ENCODE results near the gene FIBP. TPM values are rescaled to one million over a fixed set of nuclear protein-coding genes. Genes with fewer than 3 reads are reported as not detected.

FIBP gene
- total RNA-seq, 1 experiment from 2014 or later: 93.1 TPM

DNA sequence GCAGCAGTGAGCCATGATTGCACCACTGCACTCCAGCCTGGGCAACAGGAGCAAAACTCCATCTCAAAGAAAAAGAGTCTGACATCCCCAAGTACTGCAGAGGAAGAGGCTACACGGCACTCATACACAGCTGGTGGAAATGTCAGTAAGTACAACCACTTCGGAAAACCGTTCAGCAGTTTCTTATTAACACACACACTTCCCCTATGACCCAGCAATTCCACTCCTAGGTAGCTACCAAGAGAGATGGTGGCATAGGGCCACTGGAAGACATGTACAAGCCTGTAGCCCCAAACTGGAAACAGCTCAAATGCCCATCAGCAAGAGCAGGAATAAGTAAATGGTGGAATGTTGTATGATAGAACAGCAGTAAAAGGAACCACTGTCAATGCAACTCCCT lies 34.3 kb upstream of the FIBP start:
- ChIA-PET CTCF (interaction anchor here (0.9 to 1.4 kb wide), 2 partner anchors 34 to 38 kb away, joined by 3 to 7 read pairs; partner anchors contain the start of gene FIBP), POLR2A (interaction anchor here (1.0 kb wide), 1 partner anchor 32 kb away, joined by 4 read pairs; the partner anchor contains the start of gene CCDC85B)
- peaks cover 12% of the 10 kb centered on the region for H3K36me3 Mint-ChIP-seq
- no peak for DNase-seq (ENCODE audit: low spot score)
- no peaks in the 10 kb centered on the region for H3K27me3 Mint-ChIP-seq (ENCODE audit: low read depth)
- TF ChIP-seq ZNF396 (CRISPR knock-in tag; IDR thresholded peaks at IDR 0.05; ENCODE audit: borderline replicate concordance) (no peak), ELF4 (CRISPR knock-in tag; IDR thresholded peaks at IDR 0.05; ENCODE audit: low read depth) (no peak), MYBL2 (CRISPR knock-in tag; IDR thresholded peaks at IDR 0.05) (no peak), TP53 (CRISPR knock-in tag; IDR thresholded peaks at IDR 0.05) (no peak)
- TF ChIP-seq, protein P1, sequence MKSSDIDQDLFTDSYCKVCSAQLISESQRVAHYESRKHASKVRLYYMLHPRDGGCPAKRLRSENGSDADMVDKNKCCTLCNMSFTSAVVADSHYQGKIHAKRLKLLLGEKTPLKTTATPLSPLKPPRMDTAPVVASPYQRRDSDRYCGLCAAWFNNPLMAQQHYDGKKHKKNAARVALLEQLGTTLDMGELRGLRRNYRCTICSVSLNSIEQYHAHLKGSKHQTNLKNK (CRISPR knock-in tag; IDR thresholded peaks at IDR 0.05): no peak
- TF ChIP-seq, protein P2, sequence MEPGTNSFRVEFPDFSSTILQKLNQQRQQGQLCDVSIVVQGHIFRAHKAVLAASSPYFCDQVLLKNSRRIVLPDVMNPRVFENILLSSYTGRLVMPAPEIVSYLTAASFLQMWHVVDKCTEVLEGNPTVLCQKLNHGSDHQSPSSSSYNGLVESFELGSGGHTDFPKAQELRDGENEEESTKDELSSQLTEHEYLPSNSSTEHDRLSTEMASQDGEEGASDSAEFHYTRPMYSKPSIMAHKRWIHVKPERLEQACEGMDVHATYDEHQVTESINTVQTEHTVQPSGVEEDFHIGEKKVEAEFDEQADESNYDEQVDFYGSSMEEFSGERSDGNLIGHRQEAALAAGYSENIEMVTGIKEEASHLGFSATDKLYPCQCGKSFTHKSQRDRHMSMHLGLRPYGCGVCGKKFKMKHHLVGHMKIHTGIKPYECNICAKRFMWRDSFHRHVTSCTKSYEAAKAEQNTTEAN (CRISPR knock-in tag; IDR thresholded peaks at IDR 0.05): no peak
- TF ChIP-seq, protein P3, sequence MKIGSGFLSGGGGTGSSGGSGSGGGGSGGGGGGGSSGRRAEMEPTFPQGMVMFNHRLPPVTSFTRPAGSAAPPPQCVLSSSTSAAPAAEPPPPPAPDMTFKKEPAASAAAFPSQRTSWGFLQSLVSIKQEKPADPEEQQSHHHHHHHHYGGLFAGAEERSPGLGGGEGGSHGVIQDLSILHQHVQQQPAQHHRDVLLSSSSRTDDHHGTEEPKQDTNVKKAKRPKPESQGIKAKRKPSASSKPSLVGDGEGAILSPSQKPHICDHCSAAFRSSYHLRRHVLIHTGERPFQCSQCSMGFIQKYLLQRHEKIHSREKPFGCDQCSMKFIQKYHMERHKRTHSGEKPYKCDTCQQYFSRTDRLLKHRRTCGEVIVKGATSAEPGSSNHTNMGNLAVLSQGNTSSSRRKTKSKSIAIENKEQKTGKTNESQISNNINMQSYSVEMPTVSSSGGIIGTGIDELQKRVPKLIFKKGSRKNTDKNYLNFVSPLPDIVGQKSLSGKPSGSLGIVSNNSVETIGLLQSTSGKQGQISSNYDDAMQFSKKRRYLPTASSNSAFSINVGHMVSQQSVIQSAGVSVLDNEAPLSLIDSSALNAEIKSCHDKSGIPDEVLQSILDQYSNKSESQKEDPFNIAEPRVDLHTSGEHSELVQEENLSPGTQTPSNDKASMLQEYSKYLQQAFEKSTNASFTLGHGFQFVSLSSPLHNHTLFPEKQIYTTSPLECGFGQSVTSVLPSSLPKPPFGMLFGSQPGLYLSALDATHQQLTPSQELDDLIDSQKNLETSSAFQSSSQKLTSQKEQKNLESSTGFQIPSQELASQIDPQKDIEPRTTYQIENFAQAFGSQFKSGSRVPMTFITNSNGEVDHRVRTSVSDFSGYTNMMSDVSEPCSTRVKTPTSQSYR (CRISPR knock-in tag; IDR thresholded peaks at IDR 0.05): no peak
- no peaks in the 10 kb centered on the region for H3K9me3 Mint-ChIP-seq
- H3K4me3 Mint-ChIP-seq: no peak overlapping the region
- no peak overlapping the region; the same call in 1 of the 2 replicates for H3K27ac Mint-ChIP-seq
- peaks cover 4% of the 10 kb centered on the region; the same call in 1 of the 2 replicates for H3K4me1 Mint-ChIP-seq
- ATAC-seq: no peak

DNA sequence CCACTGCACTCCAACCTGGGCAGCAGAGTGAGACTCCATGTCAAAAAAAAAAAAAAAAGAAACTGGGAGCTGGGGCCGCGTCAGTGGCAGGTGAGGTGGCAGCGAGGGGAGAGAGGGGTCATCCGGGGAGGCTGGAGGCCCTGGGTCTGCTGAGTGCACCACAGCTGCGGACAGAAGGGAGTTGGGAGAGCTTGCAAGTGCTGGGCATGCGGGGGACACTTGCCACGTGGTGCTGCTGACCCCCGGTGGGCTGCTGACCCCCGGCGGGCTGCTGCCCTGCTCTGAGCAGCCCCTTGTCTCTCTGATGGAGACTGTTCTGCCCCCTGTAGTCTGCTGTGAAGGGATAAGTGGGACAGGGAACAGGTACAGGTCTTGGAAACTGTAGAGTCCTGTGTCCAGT lies 33.6 kb upstream of the FIBP start:
- H3K4me3 Mint-ChIP-seq: no peak overlapping the region
- peaks cover 12% of the 10 kb centered on the region for H3K36me3 Mint-ChIP-seq
- no peak for DNase-seq (ENCODE audit: low spot score)
- ChIA-PET CTCF (interaction anchor here (1.0 to 1.5 kb wide), 2 partner anchors 10 to 33 kb away, joined by 3 to 6 read pairs; partner anchors contain the start of gene FIBP), POLR2A (interaction anchor here (0.6 kb wide), 1 partner anchor 23 kb away, joined by 3 read pairs; no protein-coding TSS in a partner anchor)
- no peak for TF ChIP-seq CREM (CRISPR knock-in tag; IDR thresholded peaks at IDR 0.05)
- no peak overlapping the region; the same call in 1 of the 2 replicates for H3K27ac Mint-ChIP-seq
- ATAC-seq: no peak
- H3K9me3 Mint-ChIP-seq: no peaks in the 10 kb centered on the region
- peaks cover 7% of the 10 kb centered on the region; the same call in 1 of the 2 replicates for H3K4me1 Mint-ChIP-seq
- no peaks in the 10 kb centered on the region for H3K27me3 Mint-ChIP-seq (ENCODE audit: low read depth)

DNA sequence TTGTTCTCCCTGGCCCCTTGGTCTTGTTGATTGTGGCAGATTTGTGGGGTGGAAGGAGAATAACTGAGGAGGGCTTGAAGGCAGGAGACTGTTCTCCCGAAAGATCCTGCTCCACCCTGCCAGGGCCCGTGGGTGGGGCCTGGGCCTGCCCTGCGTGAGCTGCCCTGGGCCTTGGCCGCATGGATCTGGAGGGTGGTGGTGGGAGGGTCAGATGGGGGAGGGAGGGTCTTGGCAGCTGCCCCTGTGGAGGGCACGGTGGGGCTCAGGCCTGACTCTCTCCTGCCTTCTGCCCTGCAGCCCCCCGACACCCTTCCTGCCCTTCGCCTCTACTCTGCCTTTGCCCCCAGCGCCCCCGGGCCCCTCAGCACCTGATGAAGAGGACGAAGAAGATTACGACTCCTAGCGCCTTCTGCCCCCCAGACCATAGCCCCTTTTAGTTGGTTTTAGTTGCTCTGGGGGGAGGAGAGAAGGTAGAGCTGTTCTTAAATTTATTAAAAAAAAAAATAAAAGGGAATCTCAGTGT lies 32.8 kb upstream of the FIBP start:
- Mint-ChIP-seq H3K4me3 (peak overlapping the region; percentile 82), H3K27me3 (ENCODE audit: low read depth) (no peaks in the 10 kb centered on the region), H3K36me3 (peaks cover 12% of the 10 kb centered on the region), H3K27ac (no peak overlapping the region), H3K9me3 (no peaks in the 10 kb centered on the region), H3K4me1 (peaks cover 8% of the 10 kb centered on the region; the same call in 1 of the 2 replicates)
- CTCF ChIA-PET: interaction anchor here (0.7 to 1.5 kb wide), 3 partner anchors 11 to 37 kb away, joined by 3 to 6 read pairs (median 3); partner anchors contain the start of gene FIBP
- DNase-seq (ENCODE audit: low spot score) (no peak), ATAC-seq (no peak)
- TF ChIP-seq, protein P4, sequence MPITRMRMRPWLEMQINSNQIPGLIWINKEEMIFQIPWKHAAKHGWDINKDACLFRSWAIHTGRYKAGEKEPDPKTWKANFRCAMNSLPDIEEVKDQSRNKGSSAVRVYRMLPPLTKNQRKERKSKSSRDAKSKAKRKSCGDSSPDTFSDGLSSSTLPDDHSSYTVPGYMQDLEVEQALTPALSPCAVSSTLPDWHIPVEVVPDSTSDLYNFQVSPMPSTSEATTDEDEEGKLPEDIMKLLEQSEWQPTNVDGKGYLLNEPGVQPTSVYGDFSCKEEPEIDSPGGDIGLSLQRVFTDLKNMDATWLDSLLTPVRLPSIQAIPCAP (CRISPR knock-in tag; IDR thresholded peaks at IDR 0.05): no peak
- TF ChIP-seq, protein P5, sequence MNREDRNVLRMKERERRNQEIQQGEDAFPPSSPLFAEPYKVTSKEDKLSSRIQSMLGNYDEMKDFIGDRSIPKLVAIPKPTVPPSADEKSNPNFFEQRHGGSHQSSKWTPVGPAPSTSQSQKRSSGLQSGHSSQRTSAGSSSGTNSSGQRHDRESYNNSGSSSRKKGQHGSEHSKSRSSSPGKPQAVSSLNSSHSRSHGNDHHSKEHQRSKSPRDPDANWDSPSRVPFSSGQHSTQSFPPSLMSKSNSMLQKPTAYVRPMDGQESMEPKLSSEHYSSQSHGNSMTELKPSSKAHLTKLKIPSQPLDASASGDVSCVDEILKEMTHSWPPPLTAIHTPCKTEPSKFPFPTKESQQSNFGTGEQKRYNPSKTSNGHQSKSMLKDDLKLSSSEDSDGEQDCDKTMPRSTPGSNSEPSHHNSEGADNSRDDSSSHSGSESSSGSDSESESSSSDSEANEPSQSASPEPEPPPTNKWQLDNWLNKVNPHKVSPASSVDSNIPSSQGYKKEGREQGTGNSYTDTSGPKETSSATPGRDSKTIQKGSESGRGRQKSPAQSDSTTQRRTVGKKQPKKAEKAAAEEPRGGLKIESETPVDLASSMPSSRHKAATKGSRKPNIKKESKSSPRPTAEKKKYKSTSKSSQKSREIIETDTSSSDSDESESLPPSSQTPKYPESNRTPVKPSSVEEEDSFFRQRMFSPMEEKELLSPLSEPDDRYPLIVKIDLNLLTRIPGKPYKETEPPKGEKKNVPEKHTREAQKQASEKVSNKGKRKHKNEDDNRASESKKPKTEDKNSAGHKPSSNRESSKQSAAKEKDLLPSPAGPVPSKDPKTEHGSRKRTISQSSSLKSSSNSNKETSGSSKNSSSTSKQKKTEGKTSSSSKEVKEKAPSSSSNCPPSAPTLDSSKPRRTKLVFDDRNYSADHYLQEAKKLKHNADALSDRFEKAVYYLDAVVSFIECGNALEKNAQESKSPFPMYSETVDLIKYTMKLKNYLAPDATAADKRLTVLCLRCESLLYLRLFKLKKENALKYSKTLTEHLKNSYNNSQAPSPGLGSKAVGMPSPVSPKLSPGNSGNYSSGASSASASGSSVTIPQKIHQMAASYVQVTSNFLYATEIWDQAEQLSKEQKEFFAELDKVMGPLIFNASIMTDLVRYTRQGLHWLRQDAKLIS (CRISPR knock-in tag; IDR thresholded peaks at IDR 0.05; ENCODE audit: borderline replicate concordance): no peak
- POLR2A ChIA-PET: no interaction called here
